Thymus (tissue), 14 donors: ENCODE measurements around the gene IPMK. TPM values are rescaled to one million over a fixed set of nuclear protein-coding genes. Genes with fewer than 3 reads are reported as not detected.

Experiments
- DNase-seq, 9 donors: peaks; one replicate each; pipeline ENCODE4 v3.0.0-alpha.2; 2013; ENCODE audit warnings: low spot score in 9 of 9, low read depth in 6 of 9, missing footprints in 1 of 9
- H3K27ac ChIP-seq, 2 donors: one replicate each; pipeline ENCODE4 v1.5.1; 2013; ENCODE audit warnings: control low read depth in 1 of 2, low read depth in 1 of 2, low read length in 1 of 2, mild to moderate bottlenecking in 1 of 2, moderate library complexity in 1 of 2
- H3K27me3 ChIP-seq, 2 donors: one replicate each; pipeline ENCODE4 v1.5.1; 2013; ENCODE audit warnings: low read length in 1 of 2; ENCODE audit not compliant: control insufficient read depth in 2 of 2, insufficient read depth in 1 of 2
- H3K36me3 ChIP-seq, 2 donors: one replicate each; pipeline ENCODE4 v1.5.1; 2013; ENCODE audit warnings: low read length in 1 of 2, mild to moderate bottlenecking in 1 of 2, moderate library complexity in 1 of 2; ENCODE audit not compliant: control insufficient read depth in 2 of 2, insufficient read depth in 2 of 2
- H3K4me1 ChIP-seq, 2 donors: one replicate each; pipeline ENCODE4 v1.5.1; 2013; ENCODE audit warnings: low read length in 2 of 2; ENCODE audit not compliant: control insufficient read depth in 2 of 2, insufficient read depth in 2 of 2
- H3K4me3 ChIP-seq, 2 donors: one replicate each; pipeline ENCODE4 v1.5.1; 2013; ENCODE audit warnings: low read length in 2 of 2, control low read depth in 1 of 2, mild to moderate bottlenecking in 1 of 2
- H3K9me3 ChIP-seq, 2 donors: one replicate each; pipeline ENCODE4 v1.5.1; 2013; ENCODE audit warnings: low read length in 1 of 2, mild to moderate bottlenecking in 1 of 2; ENCODE audit not compliant: control insufficient read depth in 2 of 2, insufficient read depth in 1 of 2
- WGBS: extraction: QIAGEN DNeasy Blood & Tissue Kit; methylation state at CpG from one replicate; pipeline ENCODE4 v1.1.7; 2013; 5-methylcytosine and 5-hydroxymethylcytosine counted together
- long read RNA-seq, 10 donors: transcript quantifications; one replicate each; lab custom pipeline, GENCODE V29; 2026
- polyA plus RNA-seq: library from polyadenylated mRNA; stranded (reverse); fragments of 200-250 nt; gene quantifications from one replicate; pipeline ENCODE4 v1.2.3, GENCODE V29; 2013
- total RNA-seq: library from RNA; stranded (reverse); fragments of 120-200 nt; gene quantifications from one replicate; pipeline ENCODE4 v1.2.4, GENCODE V29; 2013
- donor health status: healthy.

Gene IPMK
- total RNA-seq (4.5 TPM), polyA plus RNA-seq (5.2 TPM)
- long read RNA-seq, donor 1 = 0 reads
- long read RNA-seq, donor 2 = 0 reads
- long read RNA-seq, donor 3, full-length matches to known transcripts = 1 of 1 reads
- long read RNA-seq, donor 3, partial matches to known transcripts = 0 of 1 reads
- long read RNA-seq, donor 3, other reads (novel, unspliced or antisense) = 0 of 1 reads
- long read RNA-seq, donor 4, full-length matches to known transcripts = 2 of 2 reads
- long read RNA-seq, donor 4, partial matches to known transcripts = 0 of 2 reads
- long read RNA-seq, donor 4, other reads (novel, unspliced or antisense) = 0 of 2 reads
- long read RNA-seq, donor 5, full-length matches to known transcripts = 4 of 280 reads
- long read RNA-seq, donor 5, partial matches to known transcripts = 276 of 280 reads
- long read RNA-seq, donor 5, other reads (novel, unspliced or antisense) = 0 of 280 reads
- long read RNA-seq, donor 6, full-length matches to known transcripts = 3 of 3 reads
- long read RNA-seq, donor 6, partial matches to known transcripts = 0 of 3 reads
- long read RNA-seq, donor 6, other reads (novel, unspliced or antisense) = 0 of 3 reads
- long read RNA-seq, donor 7, full-length matches to known transcripts = 3 of 3 reads
- long read RNA-seq, donor 7, partial matches to known transcripts = 0 of 3 reads
- long read RNA-seq, donor 7, other reads (novel, unspliced or antisense) = 0 of 3 reads
- long read RNA-seq, donor 8, full-length matches to known transcripts = 2 of 2 reads
- long read RNA-seq, donor 8, partial matches to known transcripts = 0 of 2 reads
- long read RNA-seq, donor 8, other reads (novel, unspliced or antisense) = 0 of 2 reads
- long read RNA-seq, donor 9, full-length matches to known transcripts = 4 of 4 reads
- long read RNA-seq, donor 9, partial matches to known transcripts = 0 of 4 reads
- long read RNA-seq, donor 9, other reads (novel, unspliced or antisense) = 0 of 4 reads
- long read RNA-seq, donor 10 = 0 reads

DNA sequence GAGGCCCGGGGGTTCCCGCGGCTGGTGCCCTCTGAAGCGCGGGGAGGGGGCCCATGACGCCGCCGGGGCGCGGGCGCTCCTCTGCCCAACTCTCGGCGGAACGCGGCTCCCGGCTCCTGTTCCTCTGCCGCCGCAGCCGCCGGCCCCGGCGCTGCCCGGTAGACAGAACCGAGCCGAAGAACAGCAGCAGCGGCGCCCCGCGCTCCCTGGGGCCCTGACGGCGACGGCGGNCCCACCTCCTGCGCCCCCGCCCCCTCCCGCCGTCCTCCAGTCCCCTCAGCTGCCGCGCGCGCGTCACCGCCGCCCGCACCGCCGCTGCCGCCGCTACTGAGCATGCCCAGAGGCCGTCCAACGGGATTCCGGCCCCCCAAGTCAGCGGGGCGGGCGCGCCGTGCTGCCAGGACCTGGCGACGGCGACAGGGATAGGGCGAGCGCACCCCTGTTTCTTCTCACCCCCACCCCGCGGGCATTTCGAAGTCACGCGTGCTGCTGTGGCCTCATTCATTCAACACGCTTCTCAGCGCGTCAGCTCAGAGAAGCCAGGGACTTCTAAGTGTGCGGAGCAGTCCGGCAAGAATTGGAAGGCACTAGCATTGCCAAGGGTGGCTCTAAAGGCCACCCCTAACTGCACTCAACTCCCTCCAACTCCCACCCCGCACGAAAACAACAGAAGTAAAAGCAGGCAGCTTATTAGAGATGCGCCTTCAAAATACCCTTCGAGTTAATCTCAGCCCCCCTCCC is at the start of gene IPMK:
TSS of gene IPMK (minus strand) at position 182 of the 741 bp plus-strand sequence. CDS start 283 bp downstream, outside the sequence.
- H3K9me3 ChIP-seq = no peaks in the 10 kb centered on the region
- DNase-seq = peak in 8 of 9 donors; percentile 59 to 94 (median 86)
- under 1% methylated on average over 75 of the region's 76 CpGs for WGBS

DNA sequence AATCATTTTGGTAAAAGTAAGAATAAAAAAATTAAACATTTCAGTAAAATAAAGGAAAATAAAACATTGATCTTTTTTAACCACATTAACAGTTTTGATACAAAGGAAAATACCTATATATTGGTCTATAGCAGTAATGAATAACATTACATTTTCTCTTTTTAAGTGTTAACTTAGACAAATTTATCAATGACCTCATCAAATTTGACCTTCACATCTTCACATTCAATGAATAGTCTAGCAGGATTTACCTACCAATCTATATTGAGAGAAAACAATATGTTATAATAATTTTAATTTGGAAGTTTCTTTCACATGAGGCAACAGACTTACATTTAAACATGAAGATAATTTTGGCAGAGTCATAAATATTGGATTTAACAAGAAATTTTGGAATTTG is 49.2 kb upstream of the IPMK start:
- H3K4me1 ChIP-seq = no peaks in the 10 kb centered on the region
- DNase-seq = no peak
- no peaks in the 10 kb centered on the region for H3K27me3 ChIP-seq
- H3K4me3 ChIP-seq = no peak overlapping the region
- no peak overlapping the region for H3K27ac ChIP-seq
- no peaks in the 10 kb centered on the region for H3K36me3 ChIP-seq
- no peaks in the 10 kb centered on the region for H3K9me3 ChIP-seq

More for the DNA sequence above, at the start of gene IPMK:
- no peaks in the 10 kb centered on the region for H3K27me3 ChIP-seq
- H3K27ac ChIP-seq = peak within 1 kb of the TSS; percentile 91 to 96
- no peaks in the 10 kb centered on the region for H3K36me3 ChIP-seq
- peaks cover 5 to 11% of the 10 kb centered on the region in 2 donors for H3K4me1 ChIP-seq
- H3K4me3 ChIP-seq = peak within 1 kb of the TSS; percentile 76 to 80

DNA sequence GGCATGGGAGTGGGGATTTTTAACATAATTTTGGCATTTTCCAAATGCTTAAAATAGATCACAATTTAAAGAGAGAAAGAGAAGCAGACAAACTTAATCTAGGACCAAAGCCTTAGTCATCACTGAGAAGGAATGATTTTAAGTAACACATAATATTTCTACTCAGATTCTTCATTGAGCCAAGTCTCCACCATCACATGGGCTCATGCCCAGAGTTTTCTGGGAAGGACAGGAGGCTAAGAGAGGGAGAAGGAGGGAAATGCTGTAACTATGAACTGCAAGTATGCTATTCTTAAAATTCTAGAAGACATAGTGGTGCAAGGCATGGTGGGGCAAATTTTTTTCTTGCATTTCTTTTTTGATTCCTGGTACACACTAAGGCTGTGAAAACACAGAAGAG is 43.3 kb upstream of the IPMK start:
- Histone ChIP-seq H3K9me3 (no peaks in the 10 kb centered on the region), H3K36me3 (no peaks in the 10 kb centered on the region), H3K4me3 (no peak overlapping the region), H3K27me3 (no peaks in the 10 kb centered on the region), H3K27ac (no peak overlapping the region), H3K4me1 (no peaks in the 10 kb centered on the region)
- no peak for DNase-seq

DNA sequence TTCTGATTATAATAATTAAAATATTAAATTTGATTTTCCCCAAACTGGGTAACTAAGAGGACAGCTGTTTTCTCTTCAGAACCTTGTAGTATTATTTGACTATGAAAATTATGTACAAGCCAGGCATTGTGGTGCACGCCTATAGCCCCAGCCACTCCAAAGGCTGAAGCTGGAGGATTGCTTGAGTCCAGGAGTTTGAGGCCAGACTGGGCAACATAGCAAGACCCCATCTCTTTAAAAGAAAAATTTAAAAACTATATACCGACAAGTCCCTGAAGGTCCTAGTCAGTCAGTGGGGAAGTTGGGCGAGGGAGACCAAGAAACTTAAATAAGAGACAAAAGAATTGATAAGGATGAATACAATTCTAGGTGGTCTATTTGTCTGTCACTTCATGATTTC is 40.0 kb upstream of the IPMK start:
- DNase-seq = no peak
- WGBS = over 99% methylated on average over 3 of the region's 3 CpGs

DNA sequence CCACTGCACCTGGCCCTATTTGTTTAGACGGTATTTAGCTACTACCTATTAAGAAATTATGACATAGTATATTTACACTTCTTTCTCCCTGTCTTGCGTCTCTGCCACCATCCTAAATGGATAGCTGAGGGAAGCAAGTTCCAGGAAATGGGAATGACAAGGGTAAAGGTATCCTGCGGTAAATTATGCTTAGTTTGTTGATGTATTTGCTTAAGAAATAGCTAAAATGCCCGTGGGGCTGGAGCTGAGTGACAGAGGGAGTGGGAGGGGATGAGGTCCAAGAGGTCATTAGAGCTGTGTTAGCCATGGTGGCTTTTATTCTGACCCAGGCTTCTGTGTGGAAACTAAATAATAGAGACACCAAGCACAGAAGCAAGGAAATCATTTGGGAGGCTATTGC is 38.1 kb upstream of the IPMK start:
- 84% methylated on average over 4 of the region's 4 CpGs for WGBS
- DNase-seq = no peak
- Histone ChIP-seq H3K4me3 (no peak overlapping the region), H3K9me3 (no peaks in the 10 kb centered on the region), H3K4me1 (no peaks in the 10 kb centered on the region), H3K27me3 (no peaks in the 10 kb centered on the region), H3K36me3 (no peaks in the 10 kb centered on the region), H3K27ac (no peak overlapping the region)

More for the DNA sequence above, 40.0 kb upstream of the IPMK start:
- Histone ChIP-seq H3K27ac (no peak overlapping the region), H3K4me3 (no peak overlapping the region), H3K36me3 (no peaks in the 10 kb centered on the region), H3K9me3 (no peaks in the 10 kb centered on the region), H3K27me3 (no peaks in the 10 kb centered on the region), H3K4me1 (no peaks in the 10 kb centered on the region)

DNA sequence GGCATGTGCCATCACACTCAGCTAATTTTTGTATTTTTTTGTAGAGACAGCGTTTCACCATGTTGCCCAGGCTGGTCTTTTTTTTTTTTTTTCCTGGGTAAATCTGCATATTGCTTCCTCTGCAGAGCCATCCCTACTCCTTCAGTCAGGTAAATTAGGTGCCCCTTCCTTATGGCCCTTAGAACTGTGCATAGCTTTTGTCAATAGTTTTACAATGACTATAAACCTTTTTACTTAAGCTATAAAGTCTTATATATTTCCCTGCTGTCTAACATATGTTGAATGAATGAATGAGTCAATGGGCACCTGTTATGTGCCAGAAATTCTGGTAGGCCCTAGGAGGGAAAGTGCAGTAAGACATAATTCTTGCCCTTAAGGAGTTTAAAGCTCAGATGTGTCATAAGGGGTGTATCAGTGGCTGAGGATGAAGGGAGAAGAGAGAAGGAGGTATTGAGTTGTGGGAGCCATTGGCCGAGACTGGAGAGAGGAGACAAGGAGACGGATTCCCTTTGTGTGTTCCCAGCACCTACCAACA is 36.5 kb upstream of the IPMK start:
- Histone ChIP-seq H3K27ac (no peak overlapping the region), H3K9me3 (no peaks in the 10 kb centered on the region), H3K36me3 (no peaks in the 10 kb centered on the region), H3K27me3 (no peaks in the 10 kb centered on the region), H3K4me3 (no peak overlapping the region), H3K4me1 (no peaks in the 10 kb centered on the region)
- WGBS = 97% methylated on average over 3 of the region's 3 CpGs
- no peak for DNase-seq

DNA sequence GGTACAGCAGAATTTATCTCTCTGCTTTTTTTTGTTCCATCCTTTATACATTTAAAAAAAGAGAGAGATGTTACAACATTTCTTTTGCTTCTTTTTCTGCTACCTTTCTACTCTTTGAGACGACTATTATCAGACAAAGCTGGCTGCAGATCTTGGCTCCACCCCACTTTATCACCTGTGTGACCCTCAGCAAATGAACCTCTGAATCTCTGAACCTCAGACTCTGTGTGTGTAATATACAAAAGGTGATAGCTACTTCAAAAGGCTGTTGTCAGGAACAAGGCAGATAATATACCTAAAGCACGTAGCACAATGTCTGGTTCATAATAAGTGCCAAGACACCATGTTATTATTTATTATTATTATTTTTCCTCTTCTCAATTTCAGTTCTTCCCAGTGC is 34.6 kb upstream of the IPMK start:
- H3K4me1 ChIP-seq = no peaks in the 10 kb centered on the region
- no peak overlapping the region for H3K4me3 ChIP-seq
- H3K9me3 ChIP-seq = no peaks in the 10 kb centered on the region
- no peak overlapping the region for H3K27ac ChIP-seq
- no peak for DNase-seq
- no peaks in the 10 kb centered on the region for H3K27me3 ChIP-seq
- no peaks in the 10 kb centered on the region for H3K36me3 ChIP-seq
- 82% methylated on average over 2 of the region's 2 CpGs for WGBS

DNA sequence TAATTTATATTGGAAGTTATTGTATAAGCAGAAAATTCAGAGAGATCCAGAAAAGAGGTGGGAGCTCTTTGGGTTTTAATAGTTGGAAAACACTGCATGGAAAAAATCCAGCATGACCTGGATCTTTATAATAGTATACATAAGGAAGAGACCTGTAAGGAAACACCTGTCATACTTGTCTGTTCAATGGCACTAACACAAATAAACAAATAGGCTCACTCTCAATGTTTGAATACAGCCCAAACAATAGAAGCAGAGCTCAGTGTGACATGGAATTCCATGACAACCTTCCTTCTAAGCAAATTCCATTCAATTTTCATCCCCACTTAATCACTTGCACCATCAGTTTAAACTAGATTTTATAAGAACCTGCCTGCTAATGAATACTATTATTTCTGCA is 33.0 kb upstream of the IPMK start:
- Histone ChIP-seq H3K36me3 (no peaks in the 10 kb centered on the region), H3K4me3 (no peak overlapping the region), H3K9me3 (no peaks in the 10 kb centered on the region), H3K27ac (no peak overlapping the region), H3K27me3 (no peaks in the 10 kb centered on the region), H3K4me1 (no peaks in the 10 kb centered on the region)
- DNase-seq = no peak
